D721Med (cell line): ENCODE data around the gene COMMD7.

ENCODE experiments used
- DNase-seq: peaks from one replicate; pipeline ENCODE4 v3.0.0; 2011; ENCODE audit warnings: low spot score; ENCODE audit not compliant: insufficient read length
- FAIRE-seq: peaks from 2 replicates; lab custom pipeline; 2011; peaks lifted over from hg19 to GRCh38; lab: Jason Lieb, UNC
- TF ChIP-seq, protein P1 (sequence below): IDR thresholded peaks from 2 replicates; pipeline ENCODE4 v1.5.1; 2012; ENCODE audit warnings: mild to moderate bottlenecking, control low read depth; ENCODE audit not compliant: insufficient read depth; ENCODE audit errors: missing control alignments

The COMMD7 gene

GRCh38 chr20:32686530-32687179 is 56.6 kb downstream of the COMMD7 start:
- DNase-seq = no peak
- TF ChIP-seq, protein P1, sequence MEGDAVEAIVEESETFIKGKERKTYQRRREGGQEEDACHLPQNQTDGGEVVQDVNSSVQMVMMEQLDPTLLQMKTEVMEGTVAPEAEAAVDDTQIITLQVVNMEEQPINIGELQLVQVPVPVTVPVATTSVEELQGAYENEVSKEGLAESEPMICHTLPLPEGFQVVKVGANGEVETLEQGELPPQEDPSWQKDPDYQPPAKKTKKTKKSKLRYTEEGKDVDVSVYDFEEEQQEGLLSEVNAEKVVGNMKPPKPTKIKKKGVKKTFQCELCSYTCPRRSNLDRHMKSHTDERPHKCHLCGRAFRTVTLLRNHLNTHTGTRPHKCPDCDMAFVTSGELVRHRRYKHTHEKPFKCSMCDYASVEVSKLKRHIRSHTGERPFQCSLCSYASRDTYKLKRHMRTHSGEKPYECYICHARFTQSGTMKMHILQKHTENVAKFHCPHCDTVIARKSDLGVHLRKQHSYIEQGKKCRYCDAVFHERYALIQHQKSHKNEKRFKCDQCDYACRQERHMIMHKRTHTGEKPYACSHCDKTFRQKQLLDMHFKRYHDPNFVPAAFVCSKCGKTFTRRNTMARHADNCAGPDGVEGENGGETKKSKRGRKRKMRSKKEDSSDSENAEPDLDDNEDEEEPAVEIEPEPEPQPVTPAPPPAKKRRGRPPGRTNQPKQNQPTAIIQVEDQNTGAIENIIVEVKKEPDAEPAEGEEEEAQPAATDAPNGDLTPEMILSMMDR = no peak
- no peak for FAIRE-seq

DNA sequence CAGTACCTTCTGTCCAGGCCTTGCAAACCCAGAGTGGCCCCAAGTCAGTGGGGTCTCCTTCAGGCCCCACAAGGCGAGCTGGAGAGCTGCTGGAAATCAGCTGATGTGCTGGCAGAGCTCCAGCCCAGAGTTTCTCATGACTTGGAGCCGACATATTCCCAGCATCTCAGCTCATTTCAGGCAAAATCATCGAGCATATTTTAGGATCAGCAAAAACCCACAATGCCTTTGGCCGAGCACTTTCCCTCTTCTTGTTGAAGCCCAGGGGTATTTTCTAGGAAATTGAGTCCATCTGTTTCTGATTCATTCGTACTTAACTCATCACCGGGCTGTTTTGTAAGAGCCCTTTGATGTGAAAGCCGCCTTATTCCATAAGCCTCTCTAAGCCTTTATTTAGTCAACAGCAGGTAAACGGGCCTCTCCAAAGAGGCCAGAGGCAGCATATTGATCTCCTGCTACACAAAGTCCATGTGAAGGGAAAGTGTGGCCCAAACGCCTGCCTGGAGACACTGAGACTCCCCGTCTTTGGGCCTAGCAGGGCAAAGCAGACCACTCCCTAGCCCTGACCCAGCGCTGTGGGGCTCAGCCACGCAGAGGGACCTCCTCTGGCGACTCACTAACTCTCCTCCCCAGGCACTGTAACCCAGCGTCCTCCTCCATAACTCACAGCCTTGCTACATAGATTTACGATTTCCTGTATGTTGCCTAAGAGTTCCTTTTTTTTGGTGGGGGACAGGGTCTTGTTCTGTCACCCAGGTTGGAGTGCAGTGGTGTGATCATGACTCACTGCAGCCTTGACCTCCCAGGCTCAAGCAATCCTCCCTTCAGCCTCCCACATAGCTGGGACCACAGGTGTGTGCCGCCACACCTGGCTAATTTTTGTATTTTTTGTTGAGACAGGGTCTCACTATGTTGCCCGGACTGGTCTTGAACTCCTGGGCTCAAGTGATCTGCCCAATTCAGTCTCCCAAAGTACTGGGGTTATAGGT is 57.4 kb downstream of the COMMD7 start:
- TF ChIP-seq, protein P1 = no peak
- DNase-seq (peak; percentile 56), FAIRE-seq (no peak)

DNA sequence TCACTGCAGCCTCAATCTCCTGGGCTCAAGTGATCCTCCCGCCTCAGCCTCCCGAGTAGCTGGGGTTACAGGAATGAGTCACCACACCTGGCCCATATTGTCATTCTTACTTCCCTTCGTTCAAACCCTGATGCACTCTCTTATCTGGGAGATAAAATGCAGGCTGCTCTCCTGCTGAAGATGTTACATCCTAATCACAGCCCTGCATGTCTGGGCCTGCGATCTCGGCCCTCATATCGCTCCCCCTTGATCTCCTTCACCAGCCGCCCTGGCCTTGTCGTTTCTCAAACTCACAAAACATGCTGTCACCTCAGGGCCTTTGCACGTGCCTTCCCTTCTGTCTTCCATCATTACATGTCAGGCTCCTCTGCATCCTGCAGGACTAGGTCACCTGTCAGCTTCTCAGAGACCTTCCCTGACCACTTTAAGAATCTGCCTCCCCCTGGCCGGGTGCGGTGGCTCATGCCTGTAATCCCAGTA is 60.7 kb downstream of the COMMD7 start:
- TF ChIP-seq, protein P1 = no peak
- FAIRE-seq (no peak), DNase-seq (no peak)

DNA sequence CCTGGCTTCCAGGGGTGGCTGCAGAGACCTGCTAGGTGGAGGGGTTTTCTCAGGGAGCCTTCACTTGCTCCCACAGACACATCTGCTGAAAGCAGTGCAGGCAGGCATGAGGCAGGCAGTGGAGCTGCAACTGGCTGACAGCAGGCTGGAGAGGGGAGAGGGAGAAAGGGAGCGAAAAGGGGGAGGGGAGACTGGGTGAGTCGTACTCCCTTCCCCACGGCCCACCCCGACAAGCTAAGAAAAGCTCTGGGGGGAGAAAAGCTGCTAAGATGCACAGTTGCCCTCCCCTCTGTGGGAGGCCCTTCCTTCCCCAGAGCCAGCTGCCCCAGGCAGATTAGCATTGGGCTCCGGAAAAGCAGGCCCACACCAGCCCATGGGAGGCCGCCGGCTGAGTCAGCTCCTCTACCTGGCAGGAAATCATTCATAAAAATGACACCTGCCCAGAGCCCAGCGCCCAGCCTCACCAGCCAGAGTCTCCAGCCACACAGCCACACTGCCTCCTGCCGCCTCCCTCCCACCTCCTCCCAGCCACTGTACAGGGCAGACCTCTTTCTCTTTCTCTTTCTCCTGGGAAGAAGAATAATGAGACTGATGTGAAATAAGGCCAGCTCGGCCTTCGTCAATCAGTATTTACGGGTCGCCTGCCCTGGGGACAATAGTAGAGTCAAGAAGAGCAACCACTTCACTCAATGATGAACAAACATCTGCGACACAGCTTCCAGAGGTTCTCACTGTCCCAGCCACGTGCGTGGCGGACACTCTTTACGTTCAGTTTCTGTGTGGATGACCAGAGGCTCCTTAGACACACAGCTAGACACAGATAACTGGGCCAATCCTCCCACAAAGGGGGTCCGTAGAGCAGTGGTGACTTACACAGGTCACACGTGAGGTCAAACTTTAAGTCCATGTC is 61.8 kb downstream of the COMMD7 start:
- DNase-seq (no peak), FAIRE-seq (no peak)
- TF ChIP-seq, protein P1 = no peak

- no peak for DNase-seq
Measured at GRCh38 chr20:32680544-32681174, 62.6 kb downstream of the COMMD7 start.

DNA sequence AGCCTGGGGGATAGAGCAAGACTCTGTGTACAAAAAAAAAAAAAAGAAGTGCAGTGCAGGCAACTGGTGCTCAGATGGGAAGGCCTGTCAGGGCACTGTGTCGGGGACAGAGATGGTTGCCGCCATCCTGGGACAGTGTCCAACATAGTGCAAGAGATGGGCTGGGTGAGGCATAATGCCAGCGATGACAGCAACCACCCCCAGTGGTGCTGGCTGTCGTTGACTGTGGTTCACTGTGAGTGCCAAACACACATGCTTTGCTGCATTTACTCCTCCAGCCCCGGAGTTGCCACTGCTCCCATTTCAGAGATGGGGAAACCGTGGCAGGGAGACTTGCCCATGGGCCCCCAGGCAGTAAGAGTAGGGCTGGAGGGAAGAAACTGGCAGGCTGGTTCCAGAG is 64.3 kb downstream of the COMMD7 start:
- TF ChIP-seq, protein P1 = no peak
- FAIRE-seq = no peak
- DNase-seq = no peak

More at GRCh38 chr20:32680544-32681174, 62.6 kb downstream of the COMMD7 start:
- FAIRE-seq = no peak
- TF ChIP-seq, protein P1 = no peak
